HAP-1 (cell line): ENCODE measurements around the gene ADGRD2.

ENCODE experiments used
- DNase-seq, 2 experiments: peaks; one replicate each; pipeline ENCODE4 v3.0.0-alpha.2; 2016 to 2020; ENCODE audit warnings: low spot score in 2 of 2
- H3K27me3 ChIP-seq: fragments of 250-450 bp; sonication (Bioruptor Pico); 2 replicates; pipeline ENCODE4 v1.5.1; 2020; ENCODE audit warnings: low read depth, mild to moderate bottlenecking, moderate library complexity
- H3K36me3 ChIP-seq: fragments of 250-450 bp; sonication (Bioruptor Pico); replicated peaks from 2 replicates; pipeline ENCODE4 v1.5.1; 2020; ENCODE audit warnings: mild to moderate bottlenecking
- H3K4me1 ChIP-seq: fragments of 250-450 bp; sonication (Bioruptor Pico); 2 replicates; pipeline ENCODE4 v1.5.1; 2020; ENCODE audit warnings: mild to moderate bottlenecking
- H3K4me3 ChIP-seq: fragments of 250-450 bp; sonication (Bioruptor Pico); 2 replicates; pipeline ENCODE4 v1.5.1; 2020; ENCODE audit warnings: mild to moderate bottlenecking, moderate library complexity
- H3K9me3 ChIP-seq: fragments of 250-450 bp; sonication (Bioruptor Pico); 2 replicates; pipeline ENCODE4 v1.5.1; 2020; ENCODE audit warnings: mild to moderate bottlenecking, moderate library complexity
- in situ Hi-C: fragments of 300-500 bp; cut with MboI; formaldehyde crosslinking; loops from 3 replicates; pipeline ENCODE4 v1.14.3; 2020; ENCODE audit warnings: low sequenced_read_pairs, inconsistent platforms, mixed read lengths

Gene ADGRD2

GRCh38 chr9:124450241-124450924, at the start of gene ADGRD2:
ADGRD2 (plus strand) TSS chr9:124450451; CDS start chr9:124451667, 1,216 bp downstream.
- no peaks in the 10 kb centered on the region for H3K27me3 ChIP-seq
- H3K4me3 ChIP-seq, result no peak within 1 kb of the TSS
- no peaks in the 10 kb centered on the region for H3K36me3 ChIP-seq
- in situ Hi-C loops, result no loop called here
- no peak for DNase-seq
- no peaks in the 10 kb centered on the region for H3K9me3 ChIP-seq
- no peaks in the 10 kb centered on the region; the same call in 1 of the 2 replicates for H3K4me1 ChIP-seq

GRCh38 chr9:124403246-124403645, 47.0 kb upstream of the ADGRD2 start:
- DNase-seq, result no peak
- Histone ChIP-seq H3K27me3 (no peaks in the 10 kb centered on the region), H3K9me3 (no peaks in the 10 kb centered on the region), H3K4me1 (peaks cover 4% of the 10 kb centered on the region), H3K4me3 (no peak overlapping the region), H3K36me3 (peaks cover 66% of the 10 kb centered on the region)
- in situ Hi-C loops, result loop anchor here (25.0 kb wide), 1 partner anchor 309 kb away; no protein-coding TSS in a partner anchor

- in situ Hi-C loops, result loop anchor here (25.0 kb wide), 1 partner anchor 303 kb away; no protein-coding TSS in a partner anchor
- DNase-seq, result no peak
- no peaks in the 10 kb centered on the region for H3K27me3 ChIP-seq
- H3K4me3 ChIP-seq, result no peak overlapping the region
- H3K4me1 ChIP-seq, result peaks cover 4% of the 10 kb centered on the region
- H3K9me3 ChIP-seq, result no peaks in the 10 kb centered on the region
- peaks cover 83% of the 10 kb centered on the region for H3K36me3 ChIP-seq
These were observed 40.8 kb upstream of the ADGRD2 start for GRCh38 chr9:124409410-124409809.

- Histone ChIP-seq H3K27me3 (no peaks in the 10 kb centered on the region), H3K4me3 (no peak overlapping the region), H3K36me3 (peaks cover 76% of the 10 kb centered on the region), H3K9me3 (no peaks in the 10 kb centered on the region), H3K4me1 (peaks cover 4% of the 10 kb centered on the region)
- in situ Hi-C loops, result loop anchor here (25.0 kb wide), 1 partner anchor 302 kb away; no protein-coding TSS in a partner anchor
- DNase-seq, result no peak
These were observed 39.8 kb upstream of the ADGRD2 start for GRCh38 chr9:124410321-124410913.

- H3K9me3 ChIP-seq, result 0 out of 2 replicates have a peak, but pooled peaks cover 2% of the 10 kb centered on the region
- DNase-seq, result no peak
- H3K27me3 ChIP-seq, result no peaks in the 10 kb centered on the region
- peaks cover 4% of the 10 kb centered on the region for H3K4me1 ChIP-seq
- no peak overlapping the region for H3K4me3 ChIP-seq
- in situ Hi-C loops, result loop anchor here (25.0 kb wide), 1 partner anchor 301 kb away; no protein-coding TSS in a partner anchor
- peaks cover 66% of the 10 kb centered on the region for H3K36me3 ChIP-seq
These were observed 38.6 kb upstream of the ADGRD2 start for GRCh38 chr9:124411514-124412227.

GRCh38 chr9:124412228-124412575, 38.0 kb upstream of the ADGRD2 start:
- Histone ChIP-seq H3K36me3 (peaks cover 60% of the 10 kb centered on the region), H3K27me3 (no peaks in the 10 kb centered on the region), H3K4me1 (peaks cover 4% of the 10 kb centered on the region), H3K9me3 (0 out of 2 replicates have a peak, but pooled peaks cover 2% of the 10 kb centered on the region), H3K4me3 (no peak overlapping the region)
- no peak for DNase-seq
- in situ Hi-C loops, result loop anchor here (25.0 kb wide), 1 partner anchor 300 kb away; no protein-coding TSS in a partner anchor

- Histone ChIP-seq H3K4me1 (peaks cover 4% of the 10 kb centered on the region), H3K36me3 (peaks cover 36% of the 10 kb centered on the region), H3K9me3 (0 out of 2 replicates have a peak, but pooled peaks cover 2% of the 10 kb centered on the region), H3K27me3 (no peaks in the 10 kb centered on the region), H3K4me3 (peak overlapping the region; percentile 78)
- in situ Hi-C loops, result loop anchor here (5.0 to 25.0 kb wide), 2 partner anchors 118 to 298 kb away; no protein-coding TSS in a partner anchor
- no peak for DNase-seq
These were observed 35.6 kb upstream of the ADGRD2 start for GRCh38 chr9:124414612-124415011.

GRCh38 chr9:124415102-124415851, 35.0 kb upstream of the ADGRD2 start, which contains the start of gene PSMB7:
PSMB7 (minus strand) TSS chr9:124415442; CDS start chr9:124415425, 17 bp downstream.
- peak within 1 kb of the TSS; percentile 78 for H3K4me3 ChIP-seq
- 0 out of 2 replicates have a peak, but pooled peaks cover 2% of the 10 kb centered on the region for H3K9me3 ChIP-seq
- in situ Hi-C loops, result loop anchor here (5.0 to 25.0 kb wide), 2 partner anchors 117 to 297 kb away; no protein-coding TSS in a partner anchor

GRCh38 chr9:124415852-124416484, 34.3 kb upstream of the ADGRD2 start:
- Histone ChIP-seq H3K9me3 (0 out of 2 replicates have a peak, but pooled peaks cover 2% of the 10 kb centered on the region), H3K4me1 (peaks cover 4% of the 10 kb centered on the region), H3K27me3 (no peaks in the 10 kb centered on the region), H3K4me3 (peak overlapping the region; percentile 78), H3K36me3 (peaks cover 30% of the 10 kb centered on the region)
- DNase-seq, result peak in 1 of 2 experiments; percentile 27
- in situ Hi-C loops, result loop anchor here (5.0 to 25.0 kb wide), 2 partner anchors 116 to 296 kb away; no protein-coding TSS in a partner anchor

More at GRCh38 chr9:124415102-124415851, 35.0 kb upstream of the ADGRD2 start, which contains the start of gene PSMB7:
- Histone ChIP-seq H3K36me3 (peaks cover 35% of the 10 kb centered on the region), H3K4me1 (peaks cover 4% of the 10 kb centered on the region), H3K27me3 (no peaks in the 10 kb centered on the region)
- peak; percentile 96 to 98 for DNase-seq

- Histone ChIP-seq H3K9me3 (0 out of 2 replicates have a peak, but pooled peaks cover 2% of the 10 kb centered on the region), H3K4me1 (no peaks in the 10 kb centered on the region), H3K4me3 (no peak overlapping the region), H3K27me3 (no peaks in the 10 kb centered on the region), H3K36me3 (no peaks in the 10 kb centered on the region)
- in situ Hi-C loops, result loop anchor here (5.0 to 25.0 kb wide), 2 partner anchors 112 to 292 kb away; no protein-coding TSS in a partner anchor
- no peak for DNase-seq
These were observed 30.3 kb upstream of the ADGRD2 start for GRCh38 chr9:124419832-124420489.

- Histone ChIP-seq H3K27me3 (no peaks in the 10 kb centered on the region), H3K4me3 (no peak overlapping the region), H3K9me3 (no peaks in the 10 kb centered on the region), H3K36me3 (no peaks in the 10 kb centered on the region), H3K4me1 (no peaks in the 10 kb centered on the region)
- DNase-seq, result peak in 1 of 2 experiments; percentile 29
- in situ Hi-C loops, result loop anchor here (25.0 kb wide), 1 partner anchor 291 kb away; no protein-coding TSS in a partner anchor
These were observed 29.2 kb upstream of the ADGRD2 start for GRCh38 chr9:124420991-124421543.
